M059J (cell line): Measurements from ENCODE around the gene KLF15. TPM values are rescaled to one million over a fixed set of nuclear protein-coding genes. Genes with fewer than 3 reads are reported as not detected.

ENCODE experiments used
- DNase-seq: peaks from one replicate; pipeline ENCODE4 v3.0.0-alpha.2; 2012; ENCODE audit warnings: low read depth
- total RNA-seq: library from RNA; depleted of rRNA; stranded (reverse); fragments of >200 nt; shearing (Covaris generic); gene quantifications from 2 replicates; pipeline ENCODE4 v1.2.3, GENCODE V29; 2014

KLF15 gene
- total RNA-seq, 1 experiment from 2014 or later, result 0.10 TPM

DNA sequence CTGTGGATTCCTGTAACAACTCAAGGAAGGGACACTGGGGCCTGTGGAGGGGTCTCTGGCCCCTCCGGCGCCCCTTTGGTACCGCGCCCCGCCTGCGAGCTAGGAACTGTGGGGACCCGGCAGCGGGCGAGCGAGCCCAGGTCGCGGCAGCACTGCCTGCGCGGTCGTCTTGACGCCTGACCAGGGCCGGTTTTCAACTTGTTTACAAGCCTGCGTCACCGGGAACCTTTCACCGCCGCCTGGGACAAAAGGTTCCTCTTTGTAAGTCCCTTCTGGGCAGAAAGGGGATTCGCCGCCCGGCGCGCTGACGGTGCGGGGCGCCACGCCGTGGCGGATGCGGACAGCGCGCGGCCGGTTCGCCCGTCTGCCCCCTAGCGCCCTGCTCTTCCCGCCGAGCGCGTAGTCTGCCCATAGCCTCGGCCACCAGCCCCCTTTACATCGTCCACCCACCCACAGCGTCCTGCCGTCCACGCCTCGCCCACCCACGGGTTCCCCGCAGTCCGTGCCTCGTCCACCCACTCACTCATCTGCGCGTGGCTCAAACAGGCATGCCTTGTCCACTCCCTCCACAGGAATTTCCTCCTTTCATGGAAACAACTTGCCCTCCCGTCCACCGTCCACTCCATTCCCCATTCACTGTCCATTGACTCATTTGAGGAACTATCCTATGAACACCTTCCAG, 32.0 kb upstream of the KLF15 start:
- DNase-seq, result peak; percentile 90

DNA sequence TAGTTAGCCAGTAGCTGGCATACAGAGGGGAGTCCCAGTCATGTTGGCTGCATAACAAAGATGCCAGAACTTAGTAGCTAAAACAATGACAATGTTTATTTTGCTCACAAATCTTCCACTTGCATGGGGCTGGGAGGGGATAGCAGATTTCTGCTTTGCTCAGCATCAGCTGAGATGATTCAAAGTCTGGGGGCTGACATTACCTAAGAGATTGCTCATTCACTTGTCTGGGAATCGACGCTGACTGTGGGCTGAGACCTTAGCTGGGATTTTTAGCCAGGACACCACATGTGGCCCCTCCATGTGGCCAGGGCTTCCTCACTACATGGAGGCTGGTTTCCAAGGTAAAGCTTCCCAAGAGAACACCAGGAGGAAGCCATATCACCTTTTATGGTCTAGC, 24.8 kb upstream of the KLF15 start:
- no peak for DNase-seq

DNA sequence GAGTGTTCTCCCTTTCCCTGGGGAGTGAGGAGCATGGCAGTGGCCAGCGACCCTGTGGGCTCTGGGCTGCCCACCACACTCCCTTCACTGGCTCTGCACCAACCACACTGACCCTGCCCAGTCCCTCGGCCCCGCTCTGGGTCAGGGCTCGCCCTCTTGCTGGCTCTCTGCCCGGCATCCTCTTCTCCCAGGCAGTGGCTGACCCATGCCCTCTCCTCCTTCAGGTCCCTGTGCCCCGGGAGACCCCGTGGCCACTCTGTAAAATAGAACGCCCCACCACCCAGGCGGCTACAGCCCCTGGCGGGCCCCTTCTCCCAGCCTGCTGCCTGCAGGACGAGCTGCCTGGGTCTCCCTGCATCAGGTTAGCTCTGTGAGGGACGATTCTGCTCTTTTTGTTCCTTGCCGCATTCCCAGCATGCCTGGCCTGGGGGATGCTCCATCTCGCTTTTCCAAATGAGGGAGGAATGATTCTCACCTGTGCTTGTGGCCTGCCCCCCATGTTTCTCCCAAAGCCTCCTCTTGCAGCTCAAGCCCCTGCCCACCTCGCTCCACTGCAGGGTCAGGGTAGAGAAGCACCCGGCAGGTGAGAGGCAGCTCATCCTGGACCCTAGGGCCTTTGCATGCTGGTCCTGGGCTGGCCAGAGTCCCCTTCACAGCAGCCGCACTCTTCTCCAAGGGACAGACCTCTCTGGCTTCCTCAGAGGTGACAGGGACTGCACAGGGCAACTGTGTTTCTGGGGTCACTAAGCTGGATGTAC, 23.0 kb upstream of the KLF15 start:
- no peak for DNase-seq

DNA sequence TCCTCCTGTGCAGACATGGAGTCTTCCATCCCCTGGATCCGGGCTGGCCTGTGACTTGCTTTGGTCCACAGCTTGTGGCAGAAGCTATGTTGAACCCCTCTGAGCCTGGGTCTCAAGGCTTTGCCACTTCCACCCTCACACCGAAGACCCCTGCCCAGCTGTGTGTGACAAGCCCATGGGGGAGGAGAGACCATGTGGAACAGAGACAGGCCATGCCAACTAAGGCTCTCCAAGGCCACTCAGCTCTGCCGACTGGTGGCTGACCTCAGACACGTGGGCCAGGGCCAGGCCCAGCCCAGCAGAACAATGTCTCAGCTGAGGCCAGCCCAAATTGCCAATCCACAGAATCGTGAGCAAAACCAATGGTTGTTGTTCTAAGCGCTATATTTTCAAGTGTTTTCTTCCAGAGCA, 21.1 kb upstream of the KLF15 start:
- DNase-seq, result no peak

DNA sequence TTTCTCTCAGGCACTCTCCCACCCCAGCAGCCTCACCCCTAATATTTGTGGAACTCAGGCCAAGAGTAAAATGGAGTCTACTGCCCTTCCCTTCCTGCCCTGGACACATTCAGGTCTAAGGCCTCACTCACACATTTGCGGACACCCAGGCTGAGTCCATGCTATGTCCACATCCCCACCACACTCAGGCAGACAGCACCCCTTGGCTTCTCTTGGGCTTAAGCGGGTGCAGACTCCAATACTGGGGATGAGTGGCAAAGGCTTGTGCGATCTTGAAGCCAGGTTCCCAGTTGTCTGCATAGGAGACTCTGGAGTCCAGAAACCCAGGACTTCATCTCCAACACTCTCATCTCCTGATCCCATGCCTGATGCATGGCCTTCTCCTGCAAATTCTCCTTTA, 20.0 kb upstream of the KLF15 start:
- DNase-seq, result no peak

DNA sequence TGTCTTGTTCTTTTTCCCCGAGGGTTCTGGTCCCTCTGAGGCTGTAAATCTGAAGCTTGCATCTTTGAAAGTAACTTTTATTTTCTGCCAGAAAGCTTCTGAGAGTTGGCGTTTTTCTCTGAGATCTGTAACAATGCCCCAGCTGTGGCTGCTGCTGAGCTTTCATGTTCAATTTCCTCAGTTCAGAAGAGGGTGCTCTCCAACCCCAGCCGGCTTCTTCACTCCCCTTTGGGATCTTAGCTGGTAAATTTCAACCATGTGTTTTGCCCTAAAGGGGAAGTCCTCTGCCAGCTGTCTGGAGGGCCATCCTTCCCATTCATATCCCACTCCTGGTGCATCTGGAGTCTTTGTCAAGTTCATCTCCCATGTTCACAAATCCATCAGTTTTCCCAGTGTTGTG, 19.2 kb upstream of the KLF15 start:
- no peak for DNase-seq

DNA sequence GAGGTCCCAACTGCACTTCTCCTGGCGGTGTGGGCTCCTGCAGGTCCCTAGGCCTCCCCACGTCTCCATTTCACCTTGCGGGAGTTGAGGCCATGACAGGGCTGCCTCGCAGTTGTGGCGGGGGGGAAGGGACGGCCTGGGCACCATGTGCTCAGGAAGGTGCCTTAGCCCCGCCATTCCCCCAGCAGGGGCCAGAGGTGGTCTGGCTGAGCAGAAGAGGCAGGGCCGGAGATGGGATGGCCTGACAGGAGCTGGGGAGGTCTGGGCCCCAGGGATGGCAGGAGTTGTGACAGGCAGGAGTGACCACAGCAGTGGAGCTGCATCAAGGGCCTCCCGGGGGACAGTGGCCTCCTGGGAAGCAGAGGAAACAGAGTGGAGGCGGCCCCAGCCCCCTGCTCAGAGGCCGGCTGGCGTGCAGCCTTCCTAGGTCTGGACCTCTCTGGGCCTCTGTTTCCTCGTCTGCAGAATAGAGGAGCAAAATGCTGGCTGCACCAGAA, 18.7 kb upstream of the KLF15 start:
- no peak for DNase-seq

DNA sequence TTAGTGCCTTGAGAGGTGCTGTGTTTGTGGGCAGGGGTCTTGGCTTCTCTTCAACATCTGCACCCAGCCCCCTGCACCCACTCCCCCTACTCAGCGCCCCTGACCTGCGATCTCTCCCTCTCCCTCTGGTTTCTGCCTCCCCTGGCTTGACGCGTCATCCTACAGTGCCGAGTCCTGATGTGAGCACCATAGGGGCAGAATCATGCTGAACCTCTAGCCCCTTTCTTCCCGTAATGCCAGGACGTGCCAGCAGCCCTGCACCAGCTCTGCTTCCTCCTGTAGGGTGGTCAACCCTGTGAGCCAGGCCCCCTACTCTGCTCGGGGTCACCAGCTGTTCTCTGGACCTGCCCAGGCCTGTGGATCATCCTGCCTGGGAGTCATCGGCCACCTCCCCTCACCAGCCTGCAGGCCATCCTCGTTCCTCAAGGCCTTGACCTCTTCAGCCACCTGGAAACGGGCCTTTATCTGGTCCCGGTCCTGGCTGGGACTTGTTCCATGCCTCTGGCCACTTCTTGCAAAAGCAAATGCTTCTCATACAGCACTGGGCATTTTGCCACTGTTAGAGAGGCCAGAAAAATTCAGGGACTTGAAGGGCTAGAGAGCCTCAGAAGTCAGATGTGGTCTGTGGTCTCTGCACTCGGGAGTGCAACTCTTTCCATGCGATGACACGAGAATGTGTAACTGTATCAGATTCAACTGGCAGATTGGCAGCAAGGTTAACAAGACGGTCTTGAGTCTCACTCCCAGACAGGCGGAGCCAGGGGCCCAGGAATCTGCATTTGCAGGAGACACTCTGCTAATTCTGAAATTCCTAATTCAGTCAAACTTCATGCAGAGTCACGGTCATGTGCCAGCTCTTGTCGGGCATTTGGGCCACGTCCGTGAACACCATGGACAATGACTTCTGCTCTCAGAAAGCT, 16.7 kb upstream of the KLF15 start:
- DNase-seq, result peak; percentile 57

DNA sequence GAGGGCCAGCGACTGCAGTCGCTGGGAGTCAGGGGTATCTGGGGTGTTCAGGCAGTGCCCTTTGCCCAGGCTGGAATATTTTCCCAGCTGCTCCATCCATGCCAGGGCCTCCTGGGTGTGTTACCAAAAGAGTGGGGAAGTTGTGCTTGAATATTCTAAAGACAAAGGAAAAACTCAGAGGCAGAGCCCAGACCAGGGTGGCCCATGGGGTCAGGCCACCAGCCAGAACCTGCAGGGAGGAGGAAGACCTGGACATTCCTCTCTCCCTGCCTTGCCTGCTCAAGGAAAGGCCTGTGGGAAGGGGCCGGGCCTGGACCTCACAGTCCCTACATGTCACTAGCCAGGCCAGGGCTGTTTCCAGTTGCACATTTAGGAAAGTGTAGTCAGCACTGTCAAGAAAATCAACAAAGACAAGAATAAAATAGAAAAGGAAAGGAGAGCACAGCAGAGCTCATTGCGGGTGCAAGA, 16.0 kb upstream of the KLF15 start:
- DNase-seq, result no peak

DNA sequence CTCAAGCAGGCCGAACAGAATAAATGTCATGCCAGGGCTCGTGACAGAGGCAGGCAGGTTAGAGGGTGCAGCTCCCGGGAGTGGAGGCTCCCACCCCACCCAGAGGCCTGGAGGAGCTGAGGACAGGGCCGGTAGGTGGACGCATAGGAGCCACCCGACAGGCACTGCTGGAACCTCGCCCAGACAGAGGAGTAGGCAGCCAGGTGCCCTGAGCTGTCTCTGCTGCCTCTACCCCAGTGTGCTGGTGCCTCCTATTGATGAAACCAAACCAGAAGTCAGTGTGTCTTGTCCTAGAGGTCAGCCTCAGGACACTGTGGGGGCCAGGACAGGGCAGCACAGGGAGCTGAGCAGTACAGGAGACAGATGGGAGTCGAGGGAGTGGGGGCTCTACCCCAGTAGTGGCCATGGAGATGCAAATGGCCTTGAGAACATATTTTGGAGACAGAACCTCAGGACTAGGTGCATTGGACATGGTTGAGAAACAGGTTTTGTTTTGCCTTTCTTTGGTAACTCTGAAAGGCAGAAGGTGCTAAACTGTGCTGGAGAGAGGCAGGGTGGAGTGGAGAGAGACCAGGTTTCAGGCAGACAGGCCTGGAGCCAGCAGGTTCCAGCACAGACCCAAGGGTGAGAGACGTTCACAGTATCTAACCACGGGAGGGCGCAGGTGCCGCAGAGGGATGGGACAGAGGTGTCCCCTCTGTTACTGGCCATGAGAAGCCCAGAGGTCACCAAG, 15.4 kb upstream of the KLF15 start:
- DNase-seq, result no peak

DNA sequence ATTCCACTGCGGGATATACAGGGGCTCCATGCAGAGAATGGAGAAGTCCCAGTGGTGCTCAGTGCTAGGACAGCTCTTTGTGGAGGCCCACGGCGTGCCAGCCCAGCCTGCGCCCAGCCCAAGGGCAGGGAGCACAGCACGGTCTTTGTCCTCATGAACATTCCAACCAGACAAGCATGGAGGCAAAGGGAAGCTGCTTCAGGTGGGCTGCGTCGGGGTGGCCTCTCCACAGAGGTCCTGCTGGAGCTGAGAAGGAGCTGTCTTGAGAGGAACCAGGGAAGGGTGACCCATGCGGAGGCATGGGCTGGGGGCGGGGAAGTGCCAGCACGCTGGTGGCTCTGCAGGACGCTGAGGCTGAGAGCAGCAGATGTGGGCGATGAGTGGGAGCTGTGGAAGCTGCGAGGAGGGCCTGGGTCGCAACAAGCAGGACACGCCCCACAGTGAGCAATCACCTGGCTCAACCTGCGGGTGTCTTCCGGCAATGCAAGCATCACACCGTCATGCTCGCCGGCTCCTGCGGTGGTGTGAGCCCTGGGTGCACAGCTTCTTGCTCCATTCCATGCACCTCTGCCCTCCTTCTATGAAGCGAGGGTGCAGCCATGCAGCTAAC, 14.0 kb upstream of the KLF15 start:
- DNase-seq, result no peak

DNA sequence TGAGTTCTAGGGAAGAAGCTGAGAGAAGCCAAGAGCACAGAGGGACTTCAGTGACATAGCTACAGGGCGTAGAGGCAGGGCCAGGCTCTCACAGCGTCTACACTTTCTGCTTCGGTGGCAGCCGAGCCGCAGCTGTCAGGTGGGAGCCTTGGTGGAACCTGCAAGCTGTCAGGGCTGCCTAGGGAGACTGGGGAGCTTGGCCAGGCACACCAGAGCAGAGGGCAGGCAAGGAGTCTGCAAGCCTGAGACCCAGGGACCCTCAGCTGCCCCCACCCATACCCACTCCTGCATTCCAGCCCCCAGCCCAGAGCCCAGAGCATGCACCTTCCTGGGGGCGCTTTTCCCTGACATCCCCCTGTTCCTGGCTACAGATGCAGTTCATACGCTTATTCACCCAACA, 13.4 kb upstream of the KLF15 start:
- DNase-seq, result no peak

DNA sequence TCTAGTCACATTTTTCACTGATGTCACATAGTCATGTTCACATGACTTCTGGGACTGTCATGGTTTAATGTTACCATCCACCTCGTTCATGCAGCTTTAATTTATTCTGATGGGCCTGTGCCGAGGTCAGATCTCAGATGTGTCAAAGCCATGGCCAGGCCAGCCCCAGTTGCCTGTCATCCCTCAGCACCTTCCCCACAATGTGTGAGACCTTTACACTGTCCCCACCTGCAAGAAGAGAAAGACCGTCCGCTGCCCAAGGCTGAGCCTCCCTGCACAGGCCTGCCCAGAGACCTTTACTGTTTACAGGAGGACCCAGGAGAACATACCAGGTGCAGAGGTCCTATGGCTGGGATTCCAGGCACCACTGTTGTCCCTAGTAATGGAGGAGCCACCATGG, 12.8 kb upstream of the KLF15 start:
- no peak for DNase-seq

DNA sequence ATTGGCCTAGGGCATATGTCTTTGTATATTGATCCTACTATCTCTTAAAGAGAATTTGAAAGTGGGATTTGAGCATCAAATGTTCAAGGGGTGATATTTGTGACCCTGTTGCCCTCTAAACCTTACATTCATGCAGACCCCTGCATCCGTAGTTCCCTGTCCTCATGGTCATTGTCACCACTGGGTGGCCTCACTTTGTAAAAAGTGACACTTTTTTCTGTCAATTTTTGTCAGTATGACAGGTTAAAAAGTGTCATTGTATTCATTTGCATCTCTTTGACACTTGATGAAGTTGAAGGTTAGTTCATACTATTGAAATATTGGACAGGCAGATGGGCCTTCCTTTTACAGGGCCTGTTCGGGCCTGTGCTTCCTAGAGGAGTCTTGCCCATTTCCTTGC, 12.3 kb upstream of the KLF15 start:
- no peak for DNase-seq

DNA sequence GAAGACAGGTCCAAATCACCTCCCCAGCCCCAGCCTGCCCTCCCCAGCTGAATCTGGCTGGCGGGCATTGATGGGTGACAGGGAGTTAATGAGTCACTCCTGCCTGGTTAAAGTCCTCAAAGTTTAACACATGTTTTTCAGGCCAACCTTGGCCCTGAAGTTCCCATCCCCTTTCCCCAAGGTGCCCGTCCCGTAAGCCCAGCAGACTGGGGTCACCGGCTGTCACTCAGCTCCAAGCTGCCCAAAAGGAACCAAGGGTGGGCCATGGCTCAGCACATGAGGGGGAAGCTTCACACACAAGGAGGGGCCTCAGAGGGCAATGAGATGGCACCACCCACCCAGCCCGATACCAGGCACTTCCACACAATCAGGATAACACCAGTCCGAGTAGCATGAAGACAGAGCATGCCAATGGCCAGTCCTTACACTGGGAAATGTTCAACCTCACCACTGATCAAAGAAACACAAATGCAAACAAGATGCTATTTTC, 10.2 kb upstream of the KLF15 start:
- DNase-seq, result peak; percentile 18

DNA sequence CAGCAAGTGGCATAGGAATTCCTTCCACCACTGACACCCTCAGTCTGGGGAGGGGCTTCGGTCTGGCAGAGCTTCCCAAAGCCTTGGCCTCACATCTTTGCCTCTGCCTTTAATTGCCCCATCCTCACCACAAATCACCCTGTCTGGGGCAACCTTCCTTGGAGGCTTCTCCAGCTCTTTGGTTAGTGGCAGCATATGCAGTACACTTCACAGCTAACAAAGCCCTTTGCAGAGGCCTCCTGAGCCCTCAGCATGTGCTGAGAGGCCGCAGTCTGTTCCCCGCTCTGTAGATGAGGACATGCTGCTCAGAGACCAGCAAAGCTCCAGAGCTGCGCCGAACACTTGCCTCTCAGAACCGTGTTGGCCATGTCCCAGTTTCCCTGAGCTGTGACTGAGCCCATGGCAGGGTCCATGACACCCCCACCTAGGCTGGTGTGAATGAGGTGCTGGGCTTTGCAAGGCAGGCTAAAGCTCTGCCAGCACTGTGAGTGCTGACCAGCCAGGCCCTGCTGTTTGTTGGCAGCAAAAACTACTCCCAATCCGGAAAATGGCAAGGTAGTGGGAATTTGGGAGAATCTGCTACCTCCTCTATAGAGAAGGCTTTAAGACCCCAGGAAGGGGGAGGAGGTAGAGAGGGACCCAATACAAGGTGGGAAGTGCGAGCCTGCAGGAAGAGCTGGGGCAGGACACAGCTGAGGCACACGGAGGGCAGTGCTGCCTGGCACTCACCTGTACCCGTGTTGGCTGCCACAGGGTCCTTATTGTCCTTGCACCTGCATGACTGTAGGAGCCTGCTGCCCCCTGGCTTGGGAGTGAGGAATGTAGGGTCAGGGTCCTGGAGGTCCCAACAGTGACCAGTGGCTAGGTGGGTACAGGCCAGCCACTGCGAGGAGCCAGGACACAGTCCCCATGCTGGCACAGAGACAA, 8.4 kb upstream of the KLF15 start:
- DNase-seq, result no peak

DNA sequence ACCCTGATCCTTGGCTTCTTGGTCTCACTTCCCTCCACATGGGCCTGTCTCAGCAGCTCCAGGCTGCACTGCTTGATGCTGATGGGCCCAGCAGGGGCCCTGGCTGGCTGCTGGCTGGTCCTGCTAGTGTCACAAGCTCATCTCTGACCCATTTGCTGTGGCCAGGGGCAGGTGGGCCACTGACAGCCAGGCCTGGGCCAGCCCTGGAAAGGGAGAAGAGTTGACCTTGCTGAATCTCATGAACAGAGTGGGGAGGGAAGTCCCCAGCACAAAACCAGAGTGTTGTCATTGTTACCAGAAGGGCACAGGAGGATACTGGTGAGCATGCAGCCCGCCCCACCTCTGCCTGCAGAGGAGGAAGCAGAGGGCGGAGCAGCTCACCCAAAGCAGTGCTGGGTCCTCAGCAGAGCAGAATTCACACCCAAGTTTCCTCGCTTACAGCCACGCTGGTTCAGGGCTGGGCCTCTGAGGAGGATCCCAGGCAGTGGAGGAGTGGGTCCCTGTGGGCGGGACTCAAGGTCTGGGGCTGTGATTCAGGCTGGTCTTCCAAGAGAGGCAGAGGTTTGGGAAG, 7.6 kb upstream of the KLF15 start:
- DNase-seq, result no peak

DNA sequence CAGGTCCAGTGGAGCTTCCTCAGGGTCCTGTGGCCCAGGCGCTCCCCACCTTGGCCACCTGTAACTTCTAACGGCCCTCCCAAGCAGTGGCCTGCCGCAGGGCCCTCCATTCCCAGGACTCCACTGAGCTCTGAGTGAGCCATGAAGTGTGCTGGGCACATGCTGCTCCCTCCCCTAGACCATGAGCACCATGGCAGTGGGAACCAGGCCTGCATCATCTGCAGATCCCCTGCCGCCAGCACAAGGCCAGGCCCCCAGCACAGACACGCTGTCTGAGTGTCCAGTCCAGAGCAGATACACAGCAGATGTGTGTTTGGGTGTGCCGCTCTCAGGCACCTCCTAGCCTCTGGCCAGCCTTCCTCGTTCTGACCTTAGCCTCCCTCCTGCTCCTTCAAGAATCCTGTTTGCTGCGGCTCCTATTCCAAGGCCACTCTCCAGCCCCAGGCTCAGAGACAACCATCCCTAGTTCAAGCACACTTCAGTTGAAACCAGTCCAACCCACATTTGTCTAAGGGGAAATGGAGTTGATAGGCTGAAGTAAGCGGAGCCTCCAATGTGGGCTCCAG, 7.0 kb upstream of the KLF15 start:
- DNase-seq, result no peak

DNA sequence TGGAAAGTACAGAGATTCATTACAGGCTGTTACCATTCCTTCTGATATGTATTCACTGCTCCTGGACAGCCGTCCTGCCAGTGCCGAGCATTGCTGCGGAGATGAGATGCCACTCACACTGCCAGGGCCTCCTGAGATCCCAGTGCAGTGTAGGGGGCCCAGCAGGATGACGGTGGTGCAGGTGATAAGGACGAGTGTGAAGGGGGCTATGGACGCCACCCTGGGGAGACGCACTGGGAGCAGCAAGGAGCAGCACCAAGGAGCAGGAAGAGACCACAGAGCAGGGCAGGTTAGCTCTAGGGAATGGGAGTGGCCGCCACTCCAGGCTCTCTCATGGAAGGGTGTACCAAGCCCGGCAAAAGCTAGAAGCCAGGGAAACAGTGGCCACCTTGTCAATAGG, 4.0 kb upstream of the KLF15 start:
- no peak for DNase-seq
